ENCODE measurements around the gene VENTX.

The VENTX gene

GRCh38 chr10:133202778-133203651 is 34.6 kb upstream of the VENTX start:
- no peak overlapping the region for H3K27ac ChIP-seq
- no peak for TF ChIP-seq ZFX (IDR thresholded peaks at IDR 0.05)
- no peak for TF ChIP-seq CTCF (conservative IDR thresholded peaks at IDR 0.05)

- TF ChIP-seq ZFX (IDR thresholded peaks at IDR 0.05) (no peak), CTCF (conservative IDR thresholded peaks at IDR 0.05) (no peak)
- no peak overlapping the region for H3K27ac ChIP-seq
Observed at GRCh38 chr10:133203652-133204195, 33.9 kb upstream of the VENTX start.

- TF ChIP-seq ZFX (IDR thresholded peaks at IDR 0.05) (no peak), CTCF (conservative IDR thresholded peaks at IDR 0.05) (no peak)
- H3K27ac ChIP-seq = no peak overlapping the region
Observed at GRCh38 chr10:133204226-133205015, 33.2 kb upstream of the VENTX start.

GRCh38 chr10:133205146-133205545 is 32.5 kb upstream of the VENTX start:
- no peak overlapping the region for H3K27ac ChIP-seq
- no peak for TF ChIP-seq CTCF (conservative IDR thresholded peaks at IDR 0.05)
- TF ChIP-seq ZFX (IDR thresholded peaks at IDR 0.05) = no peak

GRCh38 chr10:133206356-133207040 is 31.2 kb upstream of the VENTX start:
- no peak for TF ChIP-seq ZFX (IDR thresholded peaks at IDR 0.05)
- no peak for TF ChIP-seq CTCF (conservative IDR thresholded peaks at IDR 0.05)
- H3K27ac ChIP-seq = no peak overlapping the region

- TF ChIP-seq CTCF (conservative IDR thresholded peaks at IDR 0.05) (no peak), ZFX (IDR thresholded peaks at IDR 0.05) (no peak)
- no peak overlapping the region for H3K27ac ChIP-seq
Observed at GRCh38 chr10:133207041-133207600, 30.5 kb upstream of the VENTX start.

Data from C4-2B (cell line).